HEK293 (cell line): ENCODE results near the gene GARIN5B.

ENCODE experiments used
- CTCF ChIA-PET: fragments of 350-600 bp; formaldehyde crosslinking; extraction: SDS; loops from one replicate; lab custom pipeline; 2021; ENCODE audit warnings: antibody characterized with exemption; lab: Yijun Ruan, JAX
- POLR2A ChIA-PET: fragments of 300-600 bp; formaldehyde crosslinking; extraction: SDS; loops from one replicate; lab custom pipeline; 2020; ENCODE audit warnings: antibody characterized with exemption, inconsistent platforms; lab: Yijun Ruan, JAX
- H3K27ac ChIP-seq: fragments of 200-500 bp; sonication (Bioruptor generic); 2 replicates; pipeline ENCODE4 v1.5.1; 2014; ENCODE audit warnings: low read depth, low read length, control low read depth, inconsistent platforms; ENCODE audit errors: extremely low read depth
- H3K36me3 ChIP-seq, 2 experiments: fragments of 200-500 bp in 1 of 2; sonication (Bioruptor generic) in 1 of 2; 1 replicate in 1 of 2; 2 replicates in 1 of 2; pipeline ENCODE4 v1.5.1; 2014 to 2017; ENCODE audit warnings: inconsistent platforms in 2 of 2, low read length in 2 of 2; ENCODE audit not compliant: control insufficient read depth in 2 of 2, insufficient read depth in 1 of 2
- H3K4me1 ChIP-seq: fragments of 200-500 bp; sonication (Bioruptor generic); 2 replicates; pipeline ENCODE4 v1.5.1; 2014; ENCODE audit warnings: mild to moderate bottlenecking, low read length, inconsistent platforms; ENCODE audit not compliant: control insufficient read depth, insufficient read depth
- H3K4me3 ChIP-seq: 2 replicates; pipeline ENCODE4 v1.5.1; 2011; ENCODE audit warnings: low read depth, mild to moderate bottlenecking, control low read depth, low read length, moderate library complexity
- H3K9me3 ChIP-seq: fragments of 200-500 bp; sonication (Bioruptor generic); 2 replicates; pipeline ENCODE4 v1.5.1; 2014; ENCODE audit warnings: low read depth, low read length, inconsistent platforms; ENCODE audit not compliant: control insufficient read depth, insufficient read depth
- EGR2 ChIP-seq: fragments of 450-650 bp; formaldehyde crosslinking; IDR thresholded peaks from 2 replicates; pipeline ENCODE4 v1.5.1; 2016; ENCODE audit warnings: low read depth, missing biosample characterization, missing genetic modification characterization
- GLI2 ChIP-seq: fragments of 450-650 bp; formaldehyde crosslinking; IDR thresholded peaks from 2 replicates; pipeline ENCODE4; 2017; ENCODE audit warnings: missing biosample characterization, missing genetic modification characterization, low read depth, borderline replicate concordance
- GLIS1 ChIP-seq: fragments of 450-650 bp; formaldehyde crosslinking; IDR thresholded peaks from 2 replicates; pipeline ENCODE4 v1.5.1; 2016; ENCODE audit warnings: missing biosample characterization, missing genetic modification characterization
- GLIS2 ChIP-seq: fragments of 450-650 bp; formaldehyde crosslinking; IDR thresholded peaks from 2 replicates; pipeline ENCODE4 v1.5.1; 2016; ENCODE audit warnings: missing biosample characterization, missing genetic modification characterization
- HIC1 ChIP-seq: fragments of 450-650 bp; formaldehyde crosslinking; IDR thresholded peaks from 2 replicates; pipeline ENCODE4 v1.5.1; 2016; ENCODE audit warnings: missing biosample characterization, missing genetic modification characterization
- KLF7 ChIP-seq: fragments of 450-650 bp; formaldehyde crosslinking; IDR thresholded peaks from 2 replicates; pipeline ENCODE4 v1.5.1; 2016; ENCODE audit warnings: missing biosample characterization, missing genetic modification characterization, borderline replicate concordance
- RBAK ChIP-seq: fragments of 450-650 bp; formaldehyde crosslinking; IDR thresholded peaks from 2 replicates; pipeline ENCODE4 v1.5.1; 2016; ENCODE audit warnings: missing biosample characterization, missing genetic modification characterization
- SCRT2 ChIP-seq: fragments of 450-650 bp; formaldehyde crosslinking; IDR thresholded peaks from 2 replicates; pipeline ENCODE4 v1.5.1; 2016; ENCODE audit warnings: missing biosample characterization, missing genetic modification characterization
- WT1 ChIP-seq: fragments of 450-650 bp; formaldehyde crosslinking; IDR thresholded peaks from 2 replicates; pipeline ENCODE4 v1.5.1; 2016; ENCODE audit warnings: missing biosample characterization, missing genetic modification characterization
- ZBTB17 ChIP-seq: fragments of 450-650 bp; formaldehyde crosslinking; IDR thresholded peaks from 2 replicates; pipeline ENCODE4 v1.5.1; 2016; ENCODE audit warnings: missing biosample characterization, missing genetic modification characterization
- ZBTB49 ChIP-seq: fragments of 450-650 bp; formaldehyde crosslinking; IDR thresholded peaks from 2 replicates; pipeline ENCODE4 v1.5.1; 2016; ENCODE audit warnings: missing biosample characterization, missing genetic modification characterization, low read depth
- ZFHX2 ChIP-seq: fragments of 450-650 bp; formaldehyde crosslinking; conservative IDR thresholded peaks from 2 replicates; pipeline ENCODE4 v1.5.1; 2016; ENCODE audit warnings: missing biosample characterization, missing genetic modification characterization
- ZIC2 ChIP-seq: fragments of 450-650 bp; formaldehyde crosslinking; IDR thresholded peaks from 2 replicates; pipeline ENCODE4 v1.5.1; 2016; ENCODE audit warnings: missing biosample characterization, missing genetic modification characterization
- ZNF148 ChIP-seq: fragments of 450-650 bp; formaldehyde crosslinking; IDR thresholded peaks from 2 replicates; pipeline ENCODE4 v1.5.0; 2017; ENCODE audit warnings: missing biosample characterization, missing genetic modification characterization, borderline replicate concordance
- ZNF174 ChIP-seq: fragments of 450-650 bp; formaldehyde crosslinking; IDR thresholded peaks from 2 replicates; pipeline ENCODE4 v1.5.0; 2017; ENCODE audit warnings: missing biosample characterization, mild to moderate bottlenecking, missing genetic modification characterization
- ZNF248 ChIP-seq: fragments of 450-650 bp; formaldehyde crosslinking; IDR thresholded peaks from 2 replicates; pipeline ENCODE4 v1.5.1; 2017; ENCODE audit warnings: missing biosample characterization, missing genetic modification characterization
- ZNF324 ChIP-seq: fragments of 450-650 bp; formaldehyde crosslinking; IDR thresholded peaks from 2 replicates; pipeline ENCODE4 v1.5.1; 2016; ENCODE audit warnings: missing biosample characterization, missing genetic modification characterization
- ZNF366 ChIP-seq: fragments of 450-650 bp; formaldehyde crosslinking; conservative IDR thresholded peaks from 2 replicates; pipeline ENCODE4 v1.5.1; 2016; ENCODE audit warnings: missing biosample characterization, missing genetic modification characterization
- ZNF521 ChIP-seq: fragments of 450-650 bp; formaldehyde crosslinking; IDR thresholded peaks from 2 replicates; pipeline ENCODE4 v1.5.1; 2017; ENCODE audit warnings: missing biosample characterization, mild to moderate bottlenecking, missing genetic modification characterization
- ZNF624 ChIP-seq: fragments of 450-650 bp; formaldehyde crosslinking; IDR thresholded peaks from 2 replicates; pipeline ENCODE4 v1.5.1; 2017; ENCODE audit warnings: missing biosample characterization, missing genetic modification characterization
- ZNF660 ChIP-seq: fragments of 450-650 bp; IDR thresholded peaks from 2 replicates; pipeline ENCODE4 v1.5.1; 2018; ENCODE audit warnings: missing biosample characterization, mild to moderate bottlenecking, missing genetic modification characterization
- ZSCAN16 ChIP-seq: fragments of 450-650 bp; formaldehyde crosslinking; IDR thresholded peaks from 2 replicates; pipeline ENCODE4 v1.5.1; 2016; ENCODE audit warnings: missing biosample characterization, missing genetic modification characterization
- TF ChIP-seq, protein P1 (sequence below): fragments of 450-650 bp; formaldehyde crosslinking; IDR thresholded peaks from 2 replicates; pipeline ENCODE4 v1.5.1; 2016; ENCODE audit warnings: missing biosample characterization, missing genetic modification characterization
- TF ChIP-seq, protein P2 (sequence below): fragments of 450-650 bp; formaldehyde crosslinking; IDR thresholded peaks from 2 replicates; pipeline ENCODE4 v1.5.1; 2016; ENCODE audit warnings: missing biosample characterization, missing genetic modification characterization

The GARIN5B gene

DNA sequence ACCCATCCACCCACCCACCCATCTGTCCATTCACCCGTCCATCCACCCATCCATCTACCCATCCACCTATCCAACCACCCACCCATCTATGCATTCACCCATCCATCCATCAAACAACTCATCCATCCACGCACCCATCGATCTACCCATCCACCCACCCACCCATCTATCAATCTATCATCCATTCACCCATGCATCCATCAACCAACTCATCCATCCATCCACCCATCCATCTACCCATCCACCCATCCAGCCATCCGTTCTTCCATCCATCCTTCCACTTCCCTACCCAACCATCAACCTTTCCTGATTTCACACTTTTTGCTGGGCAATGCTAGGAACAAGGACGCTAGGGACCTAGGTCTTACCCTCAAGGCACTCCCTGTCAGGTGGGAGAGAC is 19.0 kb upstream of the GARIN5B start:
- POLR2A ChIA-PET, result interaction anchor here (0.6 to 2.0 kb wide), 3 partner anchors 9 to 43 kb away, joined by 6 to 12 read pairs (median 6); partner anchors contain the start of gene KMT5C
- CTCF ChIA-PET, result interaction anchor here (0.9 to 3.2 kb wide), 2 partner anchors 80 to 90 kb away, joined by 3 to 16 read pairs; no protein-coding TSS in a partner anchor
- H3K27ac ChIP-seq, result no peak overlapping the region

DNA sequence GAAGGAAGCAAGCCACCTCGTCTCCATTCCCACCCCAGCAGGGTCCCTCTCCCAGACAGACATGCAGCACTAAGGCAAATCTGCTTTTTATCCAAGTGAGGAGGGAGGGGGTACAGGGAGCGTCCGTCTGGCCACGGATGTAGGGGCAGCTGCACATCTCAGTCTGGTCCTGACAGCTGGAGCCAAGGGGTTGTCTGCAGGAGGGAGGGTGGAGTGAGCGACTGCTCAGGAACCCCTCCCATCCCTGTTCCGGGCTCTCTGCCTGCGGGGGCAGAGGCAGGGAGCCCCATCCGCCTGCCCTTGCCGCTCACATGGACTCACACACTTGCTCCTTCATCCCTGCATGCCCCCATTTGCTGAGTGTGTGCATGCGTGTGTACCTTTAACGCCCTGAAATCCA is 16.1 kb upstream of the GARIN5B start:
- Histone ChIP-seq H3K27ac (no peak overlapping the region), H3K4me1 (no peaks in the 10 kb centered on the region), H3K4me3 (no peak overlapping the region), H3K9me3 (no peaks in the 10 kb centered on the region), H3K36me3 (no peaks in the 10 kb centered on the region)
- POLR2A ChIA-PET, result no interaction called here
- CTCF ChIA-PET, result no interaction called here
- TF ChIP-seq RBAK (tag by site-specific recombination) (no peak), KLF7 (tag by site-specific recombination) (no peak), ZIC2 (tag by site-specific recombination) (peak; percentile 11; the same call in 1 of the 2 replicates), ZSCAN16 (no peak), GLIS2 (tag by site-specific recombination) (no peak), ZBTB49 (tag by site-specific recombination) (no peak), ZNF660 (tag by site-specific recombination) (no peak), HIC1 (0 out of 2 replicates have a peak, but pooled peaks have one; percentile 13), GLIS1 (tag by site-specific recombination) (0 out of 2 replicates have a peak, but pooled peaks have one; percentile 2)
- TF ChIP-seq, protein P1, sequence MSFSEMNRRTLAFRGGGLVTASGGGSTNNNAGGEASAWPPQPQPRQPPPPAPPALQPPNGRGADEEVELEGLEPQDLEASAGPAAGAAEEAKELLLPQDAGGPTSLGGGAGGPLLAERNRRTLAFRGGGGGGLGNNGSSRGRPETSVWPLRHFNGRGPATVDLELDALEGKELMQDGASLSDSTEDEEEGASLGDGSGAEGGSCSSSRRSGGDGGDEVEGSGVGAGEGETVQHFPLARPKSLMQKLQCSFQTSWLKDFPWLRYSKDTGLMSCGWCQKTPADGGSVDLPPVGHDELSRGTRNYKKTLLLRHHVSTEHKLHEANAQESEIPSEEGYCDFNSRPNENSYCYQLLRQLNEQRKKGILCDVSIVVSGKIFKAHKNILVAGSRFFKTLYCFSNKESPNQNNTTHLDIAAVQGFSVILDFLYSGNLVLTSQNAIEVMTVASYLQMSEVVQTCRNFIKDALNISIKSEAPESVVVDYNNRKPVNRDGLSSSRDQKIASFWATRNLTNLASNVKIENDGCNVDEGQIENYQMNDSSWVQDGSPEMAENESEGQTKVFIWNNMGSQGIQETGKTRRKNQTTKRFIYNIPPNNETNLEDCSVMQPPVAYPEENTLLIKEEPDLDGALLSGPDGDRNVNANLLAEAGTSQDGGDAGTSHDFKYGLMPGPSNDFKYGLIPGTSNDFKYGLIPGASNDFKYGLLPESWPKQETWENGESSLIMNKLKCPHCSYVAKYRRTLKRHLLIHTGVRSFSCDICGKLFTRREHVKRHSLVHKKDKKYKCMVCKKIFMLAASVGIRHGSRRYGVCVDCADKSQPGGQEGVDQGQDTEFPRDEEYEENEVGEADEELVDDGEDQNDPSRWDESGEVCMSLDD (tag by site-specific recombination), result 0 out of 2 replicates have a peak, but pooled peaks have one; percentile 47

More for the DNA sequence above, 19.0 kb upstream of the GARIN5B start:
- TF ChIP-seq EGR2 (peak; percentile 77), ZNF324 (tag by site-specific recombination) (no peak), ZNF366 (peak; percentile 94), ZNF148 (0 out of 2 replicates have a peak, but pooled peaks have one; percentile 14), ZNF248 (tag by site-specific recombination) (peak; percentile 66; the same call in 1 of the 2 replicates), SCRT2 (tag by site-specific recombination) (no peak), ZNF174 (tag by site-specific recombination) (no peak), ZBTB17 (tag by site-specific recombination) (peak; percentile 46; the same call in 1 of the 2 replicates), ZNF624 (tag by site-specific recombination) (no peak), ZFHX2 (tag by site-specific recombination) (0 out of 2 replicates have a peak, but pooled peaks have one; percentile 26), ZNF521 (tag by site-specific recombination) (no peak), WT1 (tag by site-specific recombination) (no peak), GLI2 (no peak)
- TF ChIP-seq, protein P2, sequence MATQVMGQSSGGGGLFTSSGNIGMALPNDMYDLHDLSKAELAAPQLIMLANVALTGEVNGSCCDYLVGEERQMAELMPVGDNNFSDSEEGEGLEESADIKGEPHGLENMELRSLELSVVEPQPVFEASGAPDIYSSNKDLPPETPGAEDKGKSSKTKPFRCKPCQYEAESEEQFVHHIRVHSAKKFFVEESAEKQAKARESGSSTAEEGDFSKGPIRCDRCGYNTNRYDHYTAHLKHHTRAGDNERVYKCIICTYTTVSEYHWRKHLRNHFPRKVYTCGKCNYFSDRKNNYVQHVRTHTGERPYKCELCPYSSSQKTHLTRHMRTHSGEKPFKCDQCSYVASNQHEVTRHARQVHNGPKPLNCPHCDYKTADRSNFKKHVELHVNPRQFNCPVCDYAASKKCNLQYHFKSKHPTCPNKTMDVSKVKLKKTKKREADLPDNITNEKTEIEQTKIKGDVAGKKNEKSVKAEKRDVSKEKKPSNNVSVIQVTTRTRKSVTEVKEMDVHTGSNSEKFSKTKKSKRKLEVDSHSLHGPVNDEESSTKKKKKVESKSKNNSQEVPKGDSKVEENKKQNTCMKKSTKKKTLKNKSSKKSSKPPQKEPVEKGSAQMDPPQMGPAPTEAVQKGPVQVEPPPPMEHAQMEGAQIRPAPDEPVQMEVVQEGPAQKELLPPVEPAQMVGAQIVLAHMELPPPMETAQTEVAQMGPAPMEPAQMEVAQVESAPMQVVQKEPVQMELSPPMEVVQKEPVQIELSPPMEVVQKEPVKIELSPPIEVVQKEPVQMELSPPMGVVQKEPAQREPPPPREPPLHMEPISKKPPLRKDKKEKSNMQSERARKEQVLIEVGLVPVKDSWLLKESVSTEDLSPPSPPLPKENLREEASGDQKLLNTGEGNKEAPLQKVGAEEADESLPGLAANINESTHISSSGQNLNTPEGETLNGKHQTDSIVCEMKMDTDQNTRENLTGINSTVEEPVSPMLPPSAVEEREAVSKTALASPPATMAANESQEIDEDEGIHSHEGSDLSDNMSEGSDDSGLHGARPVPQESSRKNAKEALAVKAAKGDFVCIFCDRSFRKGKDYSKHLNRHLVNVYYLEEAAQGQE (tag by site-specific recombination), result no peak
- Histone ChIP-seq H3K9me3 (no peaks in the 10 kb centered on the region), H3K4me3 (no peak overlapping the region), H3K4me1 (peaks cover 7% of the 10 kb centered on the region), H3K36me3 (peaks cover 0 to 8% of the 10 kb centered on the region in 2 experiments; a peak in 1 of 3 replicates)
